HG03045 (cell line): ENCODE results near the gene SHROOM3.
A peak's percentile ranks its signal among the peaks of the same experiment; 100 is the strongest.

Experiments used
- ATAC-seq: cut with Tn5 transposase; IDR thresholded peaks from one replicate; pipeline ENCODE4 v1.9.1; 2021; ENCODE audit warnings: mild to moderate bottlenecking, moderate library complexity; ENCODE audit not compliant: unreplicated experiment

Gene SHROOM3

GRCh38 chr4:76688619-76689144 lies 253.7 kb downstream of the SHROOM3 start:
- no peak for ATAC-seq

DNA sequence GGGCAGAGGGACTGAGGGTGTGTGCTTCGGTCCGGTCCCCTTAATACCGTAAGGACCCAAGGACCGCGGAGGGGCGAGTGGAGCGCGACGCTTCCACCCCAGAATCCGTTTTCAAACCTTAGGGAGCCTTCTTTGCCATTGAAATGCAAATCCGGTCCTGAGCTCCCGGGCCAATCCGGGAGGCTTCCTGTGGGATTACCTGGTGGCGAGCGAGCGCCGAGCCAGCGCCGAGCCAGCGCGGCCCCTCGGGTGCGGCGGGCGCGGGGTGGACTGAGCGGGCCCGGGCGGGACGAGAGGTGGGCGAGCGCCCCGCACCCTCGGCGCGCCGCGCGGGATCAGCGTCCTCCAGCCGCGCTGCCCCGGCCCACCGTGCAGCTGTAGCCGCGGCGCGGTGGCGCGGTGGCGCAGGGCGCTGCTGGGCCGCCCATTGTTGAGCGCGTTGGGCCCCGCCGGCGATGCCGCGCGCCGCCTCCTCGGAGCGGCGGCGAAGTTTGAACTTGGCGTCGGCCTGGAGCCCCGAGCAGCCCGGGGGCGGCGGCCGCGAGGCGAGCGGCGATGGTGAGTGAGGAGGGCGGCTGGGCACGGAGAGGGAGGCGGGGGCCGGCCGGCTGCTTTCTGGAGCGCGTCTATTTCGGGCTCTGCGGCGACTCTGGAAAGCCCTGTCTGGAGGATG lies 254.3 kb downstream of the SHROOM3 start:
- peak; percentile 49 for ATAC-seq

- no peak for ATAC-seq
Measured at GRCh38 chr4:76690011-76690905, 255.2 kb downstream of the SHROOM3 start.

DNA sequence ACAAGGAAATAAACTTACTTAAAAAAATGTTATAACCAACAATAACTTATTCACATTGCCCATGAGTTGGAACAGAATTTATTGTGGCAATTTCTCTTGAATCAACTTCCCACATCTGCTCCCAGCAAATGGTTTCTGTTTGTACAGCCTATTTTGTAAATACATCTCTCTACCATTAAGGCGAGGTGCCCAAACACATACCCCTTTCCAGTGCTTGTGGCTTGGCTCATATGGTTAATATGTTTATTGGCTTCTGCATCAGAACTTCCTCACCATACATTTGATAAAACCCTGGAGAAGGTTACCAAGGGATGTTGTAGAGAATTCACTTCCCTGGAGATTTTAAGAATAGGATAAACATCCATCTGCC lies 255.9 kb downstream of the SHROOM3 start:
- ATAC-seq = no peak

- ATAC-seq = no peak
Measured at GRCh38 chr4:76691807-76692582, 257.0 kb downstream of the SHROOM3 start.

DNA sequence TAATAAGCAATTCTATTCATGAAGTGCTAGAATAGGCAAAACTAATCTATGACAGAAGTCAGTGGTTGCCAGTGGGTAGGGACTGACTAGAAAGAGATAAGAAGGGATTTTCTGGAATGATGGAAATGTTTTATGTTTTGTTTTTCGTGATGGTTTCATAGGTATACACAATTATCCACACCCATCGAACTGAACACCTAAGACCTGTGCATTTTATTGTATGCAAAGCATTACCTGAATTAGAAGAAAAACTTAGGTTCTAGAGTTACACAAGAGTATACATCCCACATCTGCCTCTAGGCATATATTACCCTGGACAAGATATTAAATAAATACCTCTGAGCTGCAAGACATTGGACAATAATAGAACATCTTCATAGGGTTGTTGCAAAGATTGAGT lies 257.7 kb downstream of the SHROOM3 start:
- ATAC-seq = no peak

GRCh38 chr4:76694056-76694455 lies 259.0 kb downstream of the SHROOM3 start:
- ATAC-seq = no peak

GRCh38 chr4:76696109-76696508 lies 261.1 kb downstream of the SHROOM3 start:
- no peak for ATAC-seq

GRCh38 chr4:76697129-76697803 lies 262.2 kb downstream of the SHROOM3 start:
- ATAC-seq = peak; percentile 85

DNA sequence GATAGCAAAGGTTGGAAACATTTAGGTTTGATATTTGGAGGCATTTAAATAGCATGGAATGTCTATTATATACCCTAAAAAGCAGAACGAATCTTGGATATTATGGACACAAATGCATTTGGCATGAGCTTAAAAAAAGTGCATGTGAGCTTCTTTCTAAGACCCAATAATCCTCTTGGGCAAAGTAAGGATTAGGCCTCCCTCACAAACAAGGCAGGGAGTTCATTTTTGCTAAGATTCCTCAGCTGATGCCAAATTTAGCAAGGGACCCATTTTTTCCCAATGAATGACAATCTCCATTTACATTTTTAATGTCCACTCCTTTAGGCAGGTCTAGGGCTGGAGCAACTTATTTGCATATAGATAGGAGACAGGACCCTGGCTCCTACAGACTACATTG lies 263.1 kb downstream of the SHROOM3 start:
- no peak for ATAC-seq

- no peak for ATAC-seq
Measured at GRCh38 chr4:76699751-76700310, 264.8 kb downstream of the SHROOM3 start.

- no peak for ATAC-seq
Measured at GRCh38 chr4:76702440-76703122, 267.6 kb downstream of the SHROOM3 start.

DNA sequence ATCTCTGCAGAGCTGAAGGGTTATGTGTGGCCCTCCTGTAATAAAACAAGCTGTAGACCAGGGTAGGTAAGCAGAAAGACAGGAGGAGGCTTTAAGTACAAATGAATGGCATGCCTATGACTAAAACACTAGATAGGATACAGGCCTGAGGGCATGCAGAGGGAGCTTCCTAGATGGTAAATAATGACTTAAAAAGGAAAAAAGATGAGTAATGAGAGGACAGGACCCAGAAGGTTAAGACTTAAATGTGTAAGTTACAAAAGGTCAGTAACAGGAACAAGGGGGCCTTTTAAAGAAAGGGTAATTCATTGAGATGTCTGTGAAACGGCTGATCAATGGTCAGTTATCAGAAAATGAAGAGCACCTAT lies 268.1 kb downstream of the SHROOM3 start:
- ATAC-seq = no peak

DNA sequence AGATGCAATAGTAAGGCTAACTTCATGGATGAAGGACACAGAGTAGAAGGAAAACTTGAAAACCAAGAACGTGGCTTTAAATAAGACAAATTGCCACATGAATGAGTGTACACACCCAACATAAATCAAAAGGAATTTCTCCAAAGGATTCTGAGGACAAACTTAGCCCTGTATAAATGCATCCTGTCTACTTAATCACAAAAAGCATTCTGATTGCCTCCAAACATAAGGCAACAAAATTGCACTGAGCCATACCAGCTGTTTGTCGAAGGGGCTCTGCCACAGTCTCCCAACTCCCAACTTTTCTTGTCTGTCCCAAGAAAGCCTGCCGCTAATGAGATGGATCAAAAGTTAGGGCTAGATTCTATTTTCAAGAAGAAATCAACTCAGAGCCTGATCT lies 268.6 kb downstream of the SHROOM3 start:
- no peak for ATAC-seq

DNA sequence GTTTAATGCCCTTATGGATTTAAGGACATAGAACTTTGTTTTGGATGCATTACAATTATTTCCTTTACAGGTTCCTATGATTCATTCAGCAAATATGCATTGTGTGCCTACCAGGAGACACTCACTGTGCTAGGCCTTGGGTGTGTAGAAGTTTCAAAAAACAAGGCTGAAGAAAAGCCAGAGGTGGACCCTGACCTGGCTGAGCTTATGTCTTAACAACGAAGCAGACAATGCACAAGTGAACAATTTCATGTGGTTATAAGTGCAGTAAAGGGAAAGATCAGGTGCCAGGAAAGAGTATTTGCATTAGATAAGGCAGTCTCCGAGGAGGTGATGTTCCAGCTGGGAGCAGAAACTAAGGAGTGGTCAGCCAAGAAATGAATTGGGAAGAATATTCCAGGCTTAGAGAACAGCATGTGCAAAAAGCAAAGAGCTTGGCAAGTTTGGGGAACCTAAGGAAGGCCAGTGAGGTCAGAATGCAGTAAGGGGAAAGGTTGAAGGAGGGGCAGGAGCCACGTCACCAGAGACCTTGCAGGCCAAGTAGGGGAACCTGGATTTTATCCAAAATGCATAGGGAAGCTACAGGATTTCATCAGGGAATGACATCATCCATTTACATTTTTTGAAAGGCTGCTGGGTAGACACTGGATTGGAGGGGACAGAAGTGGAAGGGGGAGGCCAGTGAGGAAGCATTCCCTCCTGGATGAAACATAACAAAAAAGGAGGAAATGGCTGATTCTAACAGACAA lies 269.3 kb downstream of the SHROOM3 start:
- no peak for ATAC-seq

DNA sequence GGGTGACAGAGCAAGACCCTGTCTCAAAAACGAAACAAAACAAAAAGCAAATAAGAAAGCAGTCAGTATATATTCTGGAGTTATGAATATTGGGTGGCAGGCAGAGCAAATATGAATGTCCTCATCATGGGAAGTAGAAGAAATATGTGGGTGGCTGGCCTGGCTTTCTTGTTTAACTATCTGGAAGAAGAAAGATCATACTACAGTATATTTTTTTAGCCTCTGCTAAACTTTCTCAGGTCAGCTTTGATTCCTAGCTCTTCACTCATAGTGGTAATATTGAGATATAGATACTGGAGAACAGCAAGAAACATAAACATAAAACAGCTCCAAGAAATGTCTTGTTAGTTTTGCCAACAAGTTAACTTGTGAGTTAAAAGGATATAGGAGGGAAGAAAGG lies 270.4 kb downstream of the SHROOM3 start:
- no peak for ATAC-seq

DNA sequence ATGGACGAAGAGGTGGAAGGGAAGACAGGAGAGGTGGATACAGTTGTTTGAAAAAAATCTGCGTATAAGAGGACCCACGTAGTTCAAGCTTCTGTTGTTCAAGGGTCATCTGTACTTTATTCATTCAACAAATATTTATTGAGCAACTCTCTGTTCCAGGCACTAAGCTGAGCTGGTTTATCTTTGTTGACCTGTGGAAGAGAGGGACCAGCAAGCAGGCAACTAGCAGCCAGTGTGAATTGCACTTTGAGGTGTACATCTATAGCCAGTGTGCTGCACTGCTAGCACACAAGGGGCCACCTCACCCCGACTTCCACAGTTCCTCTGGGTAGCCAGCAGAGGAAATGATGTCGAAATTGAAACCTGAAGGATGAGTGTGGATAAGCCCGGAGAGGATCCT lies 271.6 kb downstream of the SHROOM3 start:
- ATAC-seq = no peak

DNA sequence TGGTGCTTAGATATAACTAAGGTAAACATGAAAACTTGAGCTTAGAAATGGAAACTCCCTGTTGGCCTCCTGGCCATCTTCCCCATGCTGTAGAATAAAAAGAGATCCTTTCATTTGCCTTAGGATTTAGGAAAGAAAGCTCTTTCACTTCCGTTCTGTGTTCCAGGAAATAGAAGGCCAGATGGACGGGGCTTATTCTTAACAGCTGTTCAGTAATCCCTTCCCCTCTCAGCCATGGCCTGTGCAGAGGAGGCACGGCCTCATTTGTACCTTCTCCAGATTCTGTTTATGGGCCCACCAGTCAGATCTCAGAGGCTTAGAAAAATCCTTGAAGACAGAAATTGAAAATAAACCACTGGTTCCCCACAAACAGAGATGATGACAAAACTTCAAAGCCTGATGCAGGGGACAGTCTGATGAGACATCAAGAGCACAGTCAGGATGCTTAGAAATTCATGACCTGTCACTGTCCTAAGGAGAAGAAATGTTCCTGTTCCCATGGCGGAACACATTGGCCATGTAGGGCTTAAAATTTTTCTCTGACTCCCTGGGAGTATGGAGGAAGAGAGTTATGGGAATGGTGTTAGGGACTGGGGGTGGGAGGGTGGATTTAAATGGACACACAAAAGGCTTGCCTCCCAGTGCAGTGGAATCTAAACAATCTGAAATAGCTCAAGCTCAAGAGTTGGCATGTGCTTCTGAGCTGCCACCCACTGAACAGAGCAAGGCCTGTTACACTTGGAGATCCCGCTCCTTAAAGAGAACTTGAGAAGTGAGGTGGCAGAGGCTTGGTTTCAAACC lies 274.1 kb downstream of the SHROOM3 start:
- no peak for ATAC-seq

- no peak for ATAC-seq
Measured at GRCh38 chr4:76709772-76710090, 274.7 kb downstream of the SHROOM3 start.
